AG08395 (cell line): Measurements from ENCODE around the gene SELENOT.
A peak's percentile ranks its signal among the peaks of the same experiment; 100 is the strongest.
"Not testable (repeated sequence)": the region's sequence is repeated elsewhere in the genome, so short reads cannot be mapped to it uniquely, and the experiment has no call there.

Source experiments
- DNase-seq: peaks from one replicate; pipeline ENCODE4 v3.0.0; 2012; ENCODE audit warnings: mixed read lengths, low spot score

The SELENOT gene

GRCh38 chr3:150603153-150603979, at the start of gene SELENOT:
TSS of gene SELENOT (plus strand) at chr3:150603321. CDS start at chr3:150603363, 42 bp downstream.
- DNase-seq, result peak; percentile 100

GRCh38 chr3:150555859-150556436, 47.2 kb upstream of the SELENOT start:
- no peak for DNase-seq

GRCh38 chr3:150556792-150557191, 46.3 kb upstream of the SELENOT start:
- no peak for DNase-seq

- DNase-seq, result no peak
These were observed 45.4 kb upstream of the SELENOT start for GRCh38 chr3:150557725-150558124.

- no peak for DNase-seq
These were observed 38.9 kb upstream of the SELENOT start for GRCh38 chr3:150564243-150564642.

- no peak for DNase-seq
These were observed 35.8 kb upstream of the SELENOT start for GRCh38 chr3:150567328-150567727.

GRCh38 chr3:150577855-150578254, 25.3 kb upstream of the SELENOT start:
- no peak for DNase-seq

GRCh38 chr3:150581174-150581573, 21.9 kb upstream of the SELENOT start:
- DNase-seq, result no peak

- no peak for DNase-seq
These were observed 20.5 kb upstream of the SELENOT start for GRCh38 chr3:150582620-150583019.

GRCh38 chr3:150583028-150583427, 20.1 kb upstream of the SELENOT start:
- DNase-seq, result no peak

GRCh38 chr3:150588027-150588830, 14.9 kb upstream of the SELENOT start:
- DNase-seq, result no peak

- no peak for DNase-seq
These were observed 13.4 kb upstream of the SELENOT start for GRCh38 chr3:150589759-150590158.

- DNase-seq, result no peak
These were observed 9.0 kb upstream of the SELENOT start for GRCh38 chr3:150594150-150594549.

GRCh38 chr3:150597646-150598045, 5.5 kb upstream of the SELENOT start:
- no peak for DNase-seq

- peak; percentile 32 for DNase-seq
These were observed 3.4 kb upstream of the SELENOT start for GRCh38 chr3:150599611-150600297.

- not testable (repeated sequence) for DNase-seq
These were observed 2.2 kb upstream of the SELENOT start for GRCh38 chr3:150600647-150601530.

GRCh38 chr3:150602426-150603152, 532 bp upstream of the SELENOT start:
- DNase-seq, result no peak

- no peak for DNase-seq
These were observed 829 bp downstream of the SELENOT start for GRCh38 chr3:150603980-150604319.

GRCh38 chr3:150605998-150606641, 3.0 kb downstream of the SELENOT start:
- no peak for DNase-seq
